Measurements from ENCODE around the gene DAP. TPM values are rescaled to one million over a fixed set of nuclear protein-coding genes. Genes with fewer than 3 reads are reported as not detected.

Gene DAP
- total and polyA plus RNA-seq, 2 experiments from 2014 or later: 35.7 to 37.6 TPM

DNA sequence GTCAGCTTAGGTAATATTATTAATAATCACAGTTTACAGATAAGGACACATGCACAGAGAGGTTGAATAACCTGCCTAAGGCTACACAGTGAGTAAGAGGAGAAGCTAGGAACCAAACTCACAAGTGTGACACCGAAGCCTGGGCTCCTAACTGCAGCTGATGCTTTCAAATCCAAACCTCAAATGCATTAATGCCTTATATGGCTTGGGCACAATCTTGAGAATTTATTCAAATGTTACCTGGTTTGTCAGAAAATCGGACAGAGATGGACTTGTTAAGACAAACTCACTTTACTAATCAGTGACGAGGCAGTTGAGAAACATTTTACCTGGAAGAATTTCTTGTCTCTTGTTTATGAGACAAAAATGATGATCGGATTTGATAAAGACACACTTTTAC is 54.7 kb downstream of the DAP start (continued):
- TF ChIP-seq, protein P1, sequence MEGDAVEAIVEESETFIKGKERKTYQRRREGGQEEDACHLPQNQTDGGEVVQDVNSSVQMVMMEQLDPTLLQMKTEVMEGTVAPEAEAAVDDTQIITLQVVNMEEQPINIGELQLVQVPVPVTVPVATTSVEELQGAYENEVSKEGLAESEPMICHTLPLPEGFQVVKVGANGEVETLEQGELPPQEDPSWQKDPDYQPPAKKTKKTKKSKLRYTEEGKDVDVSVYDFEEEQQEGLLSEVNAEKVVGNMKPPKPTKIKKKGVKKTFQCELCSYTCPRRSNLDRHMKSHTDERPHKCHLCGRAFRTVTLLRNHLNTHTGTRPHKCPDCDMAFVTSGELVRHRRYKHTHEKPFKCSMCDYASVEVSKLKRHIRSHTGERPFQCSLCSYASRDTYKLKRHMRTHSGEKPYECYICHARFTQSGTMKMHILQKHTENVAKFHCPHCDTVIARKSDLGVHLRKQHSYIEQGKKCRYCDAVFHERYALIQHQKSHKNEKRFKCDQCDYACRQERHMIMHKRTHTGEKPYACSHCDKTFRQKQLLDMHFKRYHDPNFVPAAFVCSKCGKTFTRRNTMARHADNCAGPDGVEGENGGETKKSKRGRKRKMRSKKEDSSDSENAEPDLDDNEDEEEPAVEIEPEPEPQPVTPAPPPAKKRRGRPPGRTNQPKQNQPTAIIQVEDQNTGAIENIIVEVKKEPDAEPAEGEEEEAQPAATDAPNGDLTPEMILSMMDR (conservative IDR thresholded peaks at IDR 0.05; ENCODE audit: low read depth in 2 of 2): no peak
- no peak for TF ChIP-seq JUNB (IDR thresholded peaks at IDR 0.05; ENCODE audit: unreplicated experiment)
- no peak for TF ChIP-seq STAT1 (IDR thresholded peaks at IDR 0.05; ENCODE audit: unreplicated experiment)

DNA sequence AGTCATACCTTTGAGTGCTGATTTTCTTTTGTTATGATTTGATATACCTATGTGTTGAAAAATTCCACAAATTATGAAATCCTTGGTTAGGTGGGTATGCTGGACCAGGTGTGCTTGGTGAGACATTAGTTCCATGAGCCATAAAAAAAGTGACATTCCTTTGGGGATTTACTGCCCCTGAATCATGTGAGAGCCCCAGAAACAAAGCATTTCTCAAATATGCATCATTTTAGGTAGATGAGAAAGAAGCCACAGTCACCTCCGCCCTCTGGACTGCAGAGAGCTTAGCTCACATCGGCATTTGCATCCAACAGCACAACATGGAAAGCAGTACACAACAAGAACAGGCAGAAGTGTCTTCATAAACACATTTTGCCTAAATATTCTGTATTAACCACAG is 55.3 kb downstream of the DAP start:
- Histone ChIP-seq H3F3A (replicated peaks; ENCODE audit: low read depth) (no peaks in the 10 kb centered on the region), H4K20me1 (replicated peaks; ENCODE audit: insufficient read depth) (peaks cover 6% of the 10 kb centered on the region), H3K4me1 (ENCODE audit: insufficient read depth) (peaks cover 12% of the 10 kb centered on the region), H3K9me2 (ENCODE audit: insufficient read depth) (no peaks in the 10 kb centered on the region), H3K36me3 (ENCODE audit: insufficient read depth) (no peaks in the 10 kb centered on the region), H3K27ac (ENCODE audit: low read depth) (no peak overlapping the region), H3K79me2 (replicated peaks; ENCODE audit: insufficient read depth) (no peaks in the 10 kb centered on the region; the same call in 1 of the 2 replicates), H3K4me2 (no peak overlapping the region), H2AFZ (no peak overlapping the region), H3K4me3 (no peak overlapping the region), H3K27me3 (ENCODE audit: insufficient read depth) (no peaks in the 10 kb centered on the region)
- H3K27ac Mint-ChIP-seq: no peak overlapping the region; the same call in 1 of the 2 replicates
- H3K27me3 Mint-ChIP-seq (ENCODE audit: insufficient read depth, low read depth, poor library complexity): peaks cover 18% of the 10 kb centered on the region
- H3K36me3 Mint-ChIP-seq (ENCODE audit: low read depth): no peaks in the 10 kb centered on the region
- DNase-seq (ENCODE audit: low spot score): no peak
- no peaks in the 10 kb centered on the region for H3K9me3 Mint-ChIP-seq
- TF ChIP-seq CREB1 (CRISPR knock-in tag; IDR thresholded peaks at IDR 0.05; ENCODE audit: low read depth): no peak
- no peak for TF ChIP-seq ZNF114 (CRISPR knock-in tag; IDR thresholded peaks at IDR 0.05)
- no peak for TF ChIP-seq ZNF462 (CRISPR knock-in tag; IDR thresholded peaks at IDR 0.05)
- TF ChIP-seq POLR2AphosphoS5 (IDR thresholded peaks at IDR 0.05; ENCODE audit: low read depth): no peak
- no peak for TF ChIP-seq NANOG (IDR thresholded peaks at IDR 0.05; ENCODE audit: borderline replicate concordance)
- no peak for TF ChIP-seq STAT1 (IDR thresholded peaks at IDR 0.05; ENCODE audit: unreplicated experiment)
- no peak for ATAC-seq
- H3K4me3 Mint-ChIP-seq: no peak overlapping the region
- peaks cover 43% of the 10 kb centered on the region for H3K4me1 Mint-ChIP-seq
